ENCODE measurements around the gene RHBG.

- TF ChIP-seq, protein P1, sequence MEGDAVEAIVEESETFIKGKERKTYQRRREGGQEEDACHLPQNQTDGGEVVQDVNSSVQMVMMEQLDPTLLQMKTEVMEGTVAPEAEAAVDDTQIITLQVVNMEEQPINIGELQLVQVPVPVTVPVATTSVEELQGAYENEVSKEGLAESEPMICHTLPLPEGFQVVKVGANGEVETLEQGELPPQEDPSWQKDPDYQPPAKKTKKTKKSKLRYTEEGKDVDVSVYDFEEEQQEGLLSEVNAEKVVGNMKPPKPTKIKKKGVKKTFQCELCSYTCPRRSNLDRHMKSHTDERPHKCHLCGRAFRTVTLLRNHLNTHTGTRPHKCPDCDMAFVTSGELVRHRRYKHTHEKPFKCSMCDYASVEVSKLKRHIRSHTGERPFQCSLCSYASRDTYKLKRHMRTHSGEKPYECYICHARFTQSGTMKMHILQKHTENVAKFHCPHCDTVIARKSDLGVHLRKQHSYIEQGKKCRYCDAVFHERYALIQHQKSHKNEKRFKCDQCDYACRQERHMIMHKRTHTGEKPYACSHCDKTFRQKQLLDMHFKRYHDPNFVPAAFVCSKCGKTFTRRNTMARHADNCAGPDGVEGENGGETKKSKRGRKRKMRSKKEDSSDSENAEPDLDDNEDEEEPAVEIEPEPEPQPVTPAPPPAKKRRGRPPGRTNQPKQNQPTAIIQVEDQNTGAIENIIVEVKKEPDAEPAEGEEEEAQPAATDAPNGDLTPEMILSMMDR (IDR thresholded peaks at IDR 0.05) = no peak
- no peak for TF ChIP-seq POLR2A (IDR thresholded peaks at IDR 0.05)
Measured at GRCh38 chr1:156384658-156385057, 15.6 kb downstream of the RHBG start.
